Trophoblast cell (in vitro differentiated cells and primary cell): ENCODE data around the gene CFAP157.

ENCODE experiments used
- DNase-seq, 2 donors: peaks; one replicate each; pipeline ENCODE4 v3.0.0-alpha.2; 2016
- H2AFZ ChIP-seq: 2 replicates; pipeline ENCODE4 v1.6.1; 2013; ENCODE audit warnings: low read length, moderate library complexity, mild to moderate bottlenecking; ENCODE audit not compliant: insufficient read depth, poor library complexity
- H2AK5ac ChIP-seq: 2 replicates; pipeline ENCODE4 v1.6.1; 2013; ENCODE audit warnings: mild to moderate bottlenecking, low read length
- H2BK120ac ChIP-seq: 2 replicates; pipeline ENCODE4 v1.6.1; 2013; ENCODE audit warnings: low read length, mild to moderate bottlenecking, moderate library complexity; ENCODE audit not compliant: insufficient read depth, poor library complexity
- H2BK12ac ChIP-seq: 2 replicates; pipeline ENCODE4 v1.6.1; 2013; ENCODE audit warnings: mild to moderate bottlenecking, low read length, moderate library complexity
- H2BK5ac ChIP-seq: 2 replicates; pipeline ENCODE4 v1.6.1; 2013; ENCODE audit warnings: low read length, low read depth, moderate library complexity, mild to moderate bottlenecking; ENCODE audit not compliant: poor library complexity
- H3K14ac ChIP-seq: 2 replicates; pipeline ENCODE4 v1.6.1; 2013; ENCODE audit warnings: mild to moderate bottlenecking, low read length
- H3K18ac ChIP-seq: 2 replicates; pipeline ENCODE4 v1.6.1; 2013; ENCODE audit warnings: mild to moderate bottlenecking, low read length
- H3K23ac ChIP-seq: 2 replicates; pipeline ENCODE4 v1.6.1; 2013; ENCODE audit warnings: low read length
- H3K27ac ChIP-seq: 2 replicates; pipeline ENCODE4 v1.5.1; 2013; ENCODE audit warnings: low read depth, mild to moderate bottlenecking, inconsistent platforms, low read length, moderate library complexity
- H3K27me3 ChIP-seq: 2 replicates; pipeline ENCODE4 v1.6.1; 2013; ENCODE audit warnings: inconsistent platforms, mild to moderate bottlenecking, low read length, moderate library complexity; ENCODE audit not compliant: insufficient read depth
- H3K36me3 ChIP-seq, 2 experiments: 1 replicate in 1 of 2; 2 replicates in 1 of 2; pipeline ENCODE4 v1.6.1; 2013; ENCODE audit warnings: low read length in 2 of 2, mild to moderate bottlenecking in 2 of 2, moderate library complexity in 1 of 2; ENCODE audit not compliant: insufficient read depth in 2 of 2, control insufficient read depth in 1 of 2
- H3K4ac ChIP-seq: 2 replicates; pipeline ENCODE4 v1.6.1; 2013; ENCODE audit warnings: low read depth, mild to moderate bottlenecking, low read length, moderate library complexity
- H3K4me1 ChIP-seq, 2 experiments: 1 replicate in 1 of 2; 2 replicates in 1 of 2; pipeline ENCODE4 v1.6.1; 2013; ENCODE audit warnings: low read length in 2 of 2, mild to moderate bottlenecking in 2 of 2, moderate library complexity in 1 of 2; ENCODE audit not compliant: insufficient read depth in 2 of 2, control insufficient read depth in 1 of 2
- H3K4me2 ChIP-seq: 2 replicates; pipeline ENCODE4 v1.6.1; 2013; ENCODE audit warnings: inconsistent platforms, mild to moderate bottlenecking, low read length, moderate library complexity
- H3K4me3 ChIP-seq: 2 replicates; pipeline ENCODE4 v1.5.1; 2013; ENCODE audit warnings: mild to moderate bottlenecking, low read depth, low read length, inconsistent platforms
- H3K79me1 ChIP-seq: one replicate; pipeline ENCODE4 v1.6.1; 2013; ENCODE audit warnings: low read length
- H3K79me2 ChIP-seq: 2 replicates; pipeline ENCODE4 v1.6.1; 2013; ENCODE audit warnings: low read length, mild to moderate bottlenecking; ENCODE audit not compliant: control insufficient read depth, insufficient read depth, poor library complexity
- H3K9ac ChIP-seq: 2 replicates; pipeline ENCODE4 v1.6.1; 2013; ENCODE audit warnings: mild to moderate bottlenecking, low read length
- H3K9me3 ChIP-seq: 2 replicates; pipeline ENCODE4 v1.6.1; 2013; ENCODE audit warnings: low read depth, mild to moderate bottlenecking, control low read depth, inconsistent platforms, low read length; ENCODE audit not compliant: insufficient read depth
- H4K12ac ChIP-seq: 2 replicates; pipeline ENCODE4 v1.6.1; 2013; ENCODE audit warnings: low read depth, mild to moderate bottlenecking, low read length, moderate library complexity
- H4K8ac ChIP-seq: 2 replicates; pipeline ENCODE4 v1.6.1; 2013; ENCODE audit warnings: low read depth, mild to moderate bottlenecking, low read length, moderate library complexity
- H4K91ac ChIP-seq: one replicate; pipeline ENCODE4 v1.6.1; 2013; ENCODE audit warnings: low read depth, mild to moderate bottlenecking, low read length, moderate library complexity
- WGBS: extraction: QIAGEN DNeasy Blood & Tissue Kit; methylation state at CpG from one replicate; pipeline ENCODE4 v1.1.7; 2013; ENCODE audit warnings: missing lambda C conversion rate; ENCODE audit not compliant: insufficient read length, insufficient coverage; ENCODE audit errors: extremely low coverage; 5-methylcytosine and 5-hydroxymethylcytosine counted together

The CFAP157 gene

GRCh38 chr9:127664324-127664677, 42.5 kb upstream of the CFAP157 start:
- H3K79me1 ChIP-seq: no peaks in the 10 kb centered on the region
- no peaks in the 10 kb centered on the region for H3K79me2 ChIP-seq
- no peak overlapping the region for H3K4me2 ChIP-seq
- no peaks in the 10 kb centered on the region for H3K9me3 ChIP-seq
- H3K4ac ChIP-seq: no peak overlapping the region
- no peak overlapping the region for H3K23ac ChIP-seq
- WGBS: no CpG with 5 or more reads among the region's 7 CpGs
- no peak overlapping the region for H4K91ac ChIP-seq
- H3K18ac ChIP-seq: no peak overlapping the region
- no peak overlapping the region for H3K27ac ChIP-seq
- H3K4me1 ChIP-seq: no peaks in the 10 kb centered on the region
- no peak overlapping the region for H2AFZ ChIP-seq
- no peak overlapping the region for H3K9ac ChIP-seq
- no peak overlapping the region for H4K8ac ChIP-seq
- H2BK12ac ChIP-seq: no peak overlapping the region
- DNase-seq: no peak
- no peak overlapping the region for H3K14ac ChIP-seq
- no peaks in the 10 kb centered on the region for H3K27me3 ChIP-seq
- H2BK5ac ChIP-seq: no peak overlapping the region
- no peak overlapping the region for H4K12ac ChIP-seq
- H3K4me3 ChIP-seq: no peak overlapping the region
- no peak overlapping the region for H2BK120ac ChIP-seq
- no peak overlapping the region for H2AK5ac ChIP-seq
- peaks cover 15 to 24% of the 10 kb centered on the region in 2 experiments for H3K36me3 ChIP-seq

GRCh38 chr9:127664678-127665507, 41.9 kb upstream of the CFAP157 start:
- no peak overlapping the region for H4K12ac ChIP-seq
- no peak overlapping the region for H3K18ac ChIP-seq
- H3K9ac ChIP-seq: no peak overlapping the region
- no peak for DNase-seq
- H3K9me3 ChIP-seq: no peaks in the 10 kb centered on the region
- H3K27me3 ChIP-seq: no peaks in the 10 kb centered on the region
- H2BK120ac ChIP-seq: no peak overlapping the region
- H2AFZ ChIP-seq: no peak overlapping the region
- no peak overlapping the region for H3K23ac ChIP-seq
- H3K14ac ChIP-seq: no peak overlapping the region
- no peak overlapping the region for H3K4ac ChIP-seq
- H4K91ac ChIP-seq: no peak overlapping the region
- no peaks in the 10 kb centered on the region for H3K4me1 ChIP-seq
- H3K36me3 ChIP-seq: peaks cover 15 to 23% of the 10 kb centered on the region in 2 experiments
- no peaks in the 10 kb centered on the region for H3K79me2 ChIP-seq
- no peaks in the 10 kb centered on the region for H3K79me1 ChIP-seq
- WGBS: no CpG with 5 or more reads among the region's 10 CpGs
- no peak overlapping the region for H3K27ac ChIP-seq
- no peak overlapping the region for H2AK5ac ChIP-seq
- no peak overlapping the region for H3K4me3 ChIP-seq
- no peak overlapping the region for H3K4me2 ChIP-seq
- H2BK12ac ChIP-seq: no peak overlapping the region
- no peak overlapping the region for H2BK5ac ChIP-seq
- H4K8ac ChIP-seq: no peak overlapping the region

- H3K4me2 ChIP-seq: no peak overlapping the region
- H2AFZ ChIP-seq: no peak overlapping the region
- H3K23ac ChIP-seq: no peak overlapping the region
- no peak overlapping the region for H4K91ac ChIP-seq
- no CpG with 5 or more reads among the region's 3 CpGs for WGBS
- no peak overlapping the region for H3K4ac ChIP-seq
- H2AK5ac ChIP-seq: no peak overlapping the region
- no peak overlapping the region for H2BK120ac ChIP-seq
- no peak overlapping the region for H4K8ac ChIP-seq
- no peak overlapping the region for H3K18ac ChIP-seq
- H2BK5ac ChIP-seq: no peak overlapping the region
- H3K9ac ChIP-seq: no peak overlapping the region
- H3K4me3 ChIP-seq: no peak overlapping the region
- DNase-seq: no peak
- no peaks in the 10 kb centered on the region for H3K4me1 ChIP-seq
- H3K27ac ChIP-seq: no peak overlapping the region
- H3K9me3 ChIP-seq: no peaks in the 10 kb centered on the region
- no peaks in the 10 kb centered on the region for H3K79me2 ChIP-seq
- peaks cover 18 to 28% of the 10 kb centered on the region in 2 experiments for H3K36me3 ChIP-seq
- H3K14ac ChIP-seq: no peak overlapping the region
- no peak overlapping the region for H2BK12ac ChIP-seq
- H3K79me1 ChIP-seq: no peaks in the 10 kb centered on the region
- no peaks in the 10 kb centered on the region for H3K27me3 ChIP-seq
- H4K12ac ChIP-seq: no peak overlapping the region
Observed at GRCh38 chr9:127667127-127667844, 39.5 kb upstream of the CFAP157 start.

GRCh38 chr9:127667906-127668305, 38.9 kb upstream of the CFAP157 start:
- H2BK12ac ChIP-seq: no peak overlapping the region
- H2AFZ ChIP-seq: no peak overlapping the region
- H4K8ac ChIP-seq: no peak overlapping the region
- H3K4me3 ChIP-seq: no peak overlapping the region
- H3K9me3 ChIP-seq: no peaks in the 10 kb centered on the region
- H3K4ac ChIP-seq: no peak overlapping the region
- H2BK120ac ChIP-seq: no peak overlapping the region
- H3K79me2 ChIP-seq: no peaks in the 10 kb centered on the region
- H3K36me3 ChIP-seq: peaks cover 18 to 29% of the 10 kb centered on the region in 2 experiments
- no peaks in the 10 kb centered on the region for H3K27me3 ChIP-seq
- H3K27ac ChIP-seq: no peak overlapping the region
- DNase-seq: no peak
- H3K9ac ChIP-seq: no peak overlapping the region
- no peak overlapping the region for H4K12ac ChIP-seq
- no peak overlapping the region for H3K23ac ChIP-seq
- no peak overlapping the region for H2AK5ac ChIP-seq
- no peak overlapping the region for H2BK5ac ChIP-seq
- H3K14ac ChIP-seq: no peak overlapping the region
- H3K18ac ChIP-seq: no peak overlapping the region
- H3K79me1 ChIP-seq: no peaks in the 10 kb centered on the region
- H3K4me2 ChIP-seq: no peak overlapping the region
- H3K4me1 ChIP-seq: no peaks in the 10 kb centered on the region
- WGBS: no CpG with 5 or more reads among the region's 18 CpGs
- no peak overlapping the region for H4K91ac ChIP-seq
